GM18867 (cell line): ENCODE results near the gene PERM1.

ENCODE experiments used
- ATAC-seq: cut with Tn5 transposase; IDR thresholded peaks from one replicate; pipeline ENCODE4 v1.9.1; 2021; ENCODE audit warnings: mild to moderate bottlenecking, moderate library complexity; ENCODE audit not compliant: unreplicated experiment

PERM1 gene

DNA sequence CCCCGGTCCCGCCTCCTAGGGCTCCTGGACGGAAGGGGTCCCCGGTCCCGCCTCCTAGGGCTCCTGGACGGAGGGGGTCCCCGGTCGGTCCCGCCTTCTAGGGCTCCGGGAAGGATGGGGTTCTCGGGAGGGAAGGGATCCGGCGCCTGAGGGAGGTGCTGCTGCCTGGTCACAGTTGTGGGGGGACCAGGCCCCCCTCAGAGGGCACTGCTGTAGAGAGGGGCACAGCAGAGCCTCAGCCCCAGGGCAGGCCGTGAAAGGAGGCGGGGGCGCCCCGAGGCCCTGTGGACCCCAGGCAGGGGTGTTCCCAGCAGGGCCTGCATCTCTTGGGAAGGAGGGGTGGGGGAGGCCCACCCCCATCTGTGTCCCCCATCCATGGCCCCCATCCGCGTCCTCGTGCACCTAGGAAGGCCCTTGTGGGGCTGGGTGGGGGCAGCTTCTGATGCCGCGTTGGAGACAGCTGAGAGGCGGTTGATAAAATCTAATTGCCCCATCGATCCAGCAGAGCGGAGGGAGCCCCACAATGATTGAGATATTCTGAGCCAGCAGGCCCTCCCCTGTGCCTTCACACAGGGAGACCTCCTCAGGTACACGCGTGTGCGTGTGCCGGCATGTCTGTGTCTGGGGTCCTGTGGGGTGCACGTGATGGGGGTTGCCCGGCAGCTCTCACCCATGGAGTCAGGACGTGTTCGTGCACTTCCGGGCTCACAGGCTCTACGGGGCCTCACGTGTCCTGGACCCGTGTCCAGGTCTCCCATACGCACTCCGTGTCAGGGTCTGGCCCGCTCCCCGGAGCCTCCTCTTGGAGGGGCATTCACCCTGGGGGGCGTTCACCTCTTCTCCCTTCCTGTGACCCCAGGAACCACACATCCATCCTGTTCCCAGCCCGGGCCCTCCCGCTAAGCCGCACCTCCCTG lies 45.3 kb downstream of the PERM1 start:
- no peak for ATAC-seq

DNA sequence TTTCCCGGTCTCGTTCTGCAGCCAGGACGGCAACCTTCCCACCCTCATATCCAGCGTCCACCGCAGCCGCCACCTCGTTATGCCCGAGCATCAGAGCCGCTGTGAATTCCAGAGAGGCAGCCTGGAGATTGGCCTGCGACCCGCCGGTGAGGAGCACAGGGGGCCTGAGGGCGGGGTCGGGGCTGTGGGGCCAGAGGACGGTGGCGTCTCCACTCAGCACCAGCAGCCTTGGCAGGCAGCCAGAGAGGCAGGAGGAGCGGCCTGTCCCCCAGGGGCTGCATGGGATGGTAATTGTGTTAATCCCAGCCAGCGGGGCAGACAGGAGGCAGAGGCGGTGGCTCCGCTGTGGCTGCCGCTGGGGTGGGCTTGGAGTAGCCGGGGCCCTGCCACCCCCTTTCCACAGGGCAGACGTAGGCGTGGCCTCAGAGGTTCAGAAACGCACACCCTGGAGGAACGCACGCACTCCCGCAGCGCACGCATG lies 46.1 kb downstream of the PERM1 start:
- no peak for ATAC-seq

DNA sequence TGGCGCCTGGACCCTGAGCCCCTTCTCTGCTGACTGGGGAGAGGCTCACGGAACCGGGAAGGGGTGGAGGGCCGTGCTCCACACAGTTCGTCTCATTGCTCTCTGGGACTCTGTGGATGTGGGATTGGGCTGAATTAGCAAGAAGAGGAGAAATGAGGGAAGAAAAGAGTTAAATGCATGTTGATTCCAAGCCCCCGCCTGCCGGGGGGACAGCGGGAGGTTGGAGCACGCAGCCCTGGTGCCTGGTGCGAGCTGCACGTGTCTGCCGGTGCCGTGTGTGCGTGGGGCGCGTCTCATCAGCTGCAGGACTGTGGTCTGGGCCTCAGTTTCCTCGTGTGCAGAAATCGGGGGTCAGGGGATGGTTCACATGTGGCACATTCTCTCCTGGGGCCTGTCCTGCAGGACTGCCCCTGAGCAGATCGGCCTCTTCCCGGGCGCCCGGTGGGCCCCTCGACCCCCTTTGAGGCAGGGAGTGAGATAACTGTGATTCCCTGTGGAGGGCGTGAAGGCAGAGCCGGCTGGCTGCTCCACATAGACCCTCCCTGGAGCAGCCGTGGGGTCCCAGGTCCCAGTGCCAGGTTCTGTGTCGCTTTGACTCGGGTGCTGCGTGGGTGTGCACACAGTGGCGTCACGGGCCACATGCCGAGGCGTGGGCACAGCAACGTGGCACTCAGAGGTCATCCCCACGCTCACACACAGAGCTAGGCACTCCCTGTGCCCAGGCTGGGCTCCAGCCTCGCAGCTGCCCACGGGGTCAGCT lies 46.7 kb downstream of the PERM1 start:
- ATAC-seq: no peak

DNA sequence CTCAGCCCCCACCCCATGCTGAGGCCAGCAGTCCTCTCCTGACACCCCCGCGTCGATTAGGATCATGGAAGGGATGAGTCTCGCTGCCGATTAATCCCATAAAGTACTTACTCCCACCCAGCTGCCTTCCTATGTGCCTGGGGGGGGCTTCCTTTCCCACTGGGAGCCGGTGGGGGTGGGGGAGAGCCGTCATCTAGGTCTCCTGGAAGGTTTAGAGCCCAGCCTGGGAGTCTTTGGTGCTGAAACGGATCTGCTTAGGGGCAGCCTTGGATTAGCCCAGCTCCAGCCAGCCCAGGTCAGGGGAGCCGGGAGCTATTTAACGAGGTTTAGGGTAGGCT lies 48.3 kb downstream of the PERM1 start:
- ATAC-seq: no peak

DNA sequence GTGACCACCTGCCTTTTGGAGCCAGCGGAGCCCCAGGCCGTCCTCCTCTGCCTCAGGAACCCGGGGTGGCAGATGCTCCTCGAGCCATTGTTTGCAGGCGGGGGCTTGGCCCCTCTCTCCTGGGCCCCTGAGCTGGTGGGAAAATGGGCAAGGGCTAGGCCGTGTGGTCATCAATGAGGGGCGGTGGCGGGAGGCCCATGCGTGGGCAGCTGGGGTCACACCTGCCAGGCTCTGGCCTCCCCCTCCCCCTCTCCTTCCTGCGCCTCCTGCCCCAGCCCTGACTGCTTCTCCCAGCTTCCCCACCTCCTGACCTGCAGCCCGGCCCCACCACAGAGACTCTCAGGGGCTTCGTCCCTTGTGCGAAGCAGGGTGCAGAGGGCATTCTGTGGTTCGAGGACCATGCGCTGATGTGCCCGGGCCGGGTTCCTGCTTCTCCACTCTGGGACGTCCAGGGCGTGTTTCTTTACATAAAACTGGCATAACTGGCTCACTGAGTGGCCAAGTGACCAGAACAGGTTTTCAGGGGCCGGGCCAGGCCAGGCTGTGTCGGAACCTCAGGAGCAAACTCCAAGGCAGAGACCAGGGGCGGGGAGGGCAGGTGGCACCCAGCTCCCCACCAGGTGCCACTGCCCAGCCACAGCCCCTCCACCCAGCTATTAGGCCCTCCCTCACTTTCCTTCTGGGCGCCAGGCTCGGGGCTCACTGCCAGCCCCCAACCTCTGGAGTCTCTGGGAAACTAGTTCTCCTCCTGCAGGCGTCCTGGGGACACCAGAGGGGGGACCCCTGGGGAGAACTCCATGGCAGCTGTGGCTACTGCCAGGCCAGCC lies 48.9 kb downstream of the PERM1 start:
- no peak for ATAC-seq

DNA sequence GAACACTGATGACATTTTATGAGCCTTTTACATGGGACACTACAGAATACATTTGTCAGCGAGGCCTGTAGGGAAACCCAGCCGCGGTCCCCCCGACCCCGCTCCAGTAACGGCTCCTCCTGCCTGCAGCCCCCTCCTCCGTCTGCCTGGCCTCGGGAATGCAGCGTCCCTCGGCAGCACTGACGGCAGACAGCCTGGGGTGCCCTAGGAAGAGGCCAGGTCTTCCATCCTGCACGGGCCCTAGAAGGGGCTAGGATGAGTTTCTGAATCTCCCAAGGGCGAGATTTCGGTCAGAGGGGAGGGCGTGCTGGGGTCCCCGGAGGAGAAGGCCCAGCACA lies 49.8 kb downstream of the PERM1 start:
- ATAC-seq: no peak

DNA sequence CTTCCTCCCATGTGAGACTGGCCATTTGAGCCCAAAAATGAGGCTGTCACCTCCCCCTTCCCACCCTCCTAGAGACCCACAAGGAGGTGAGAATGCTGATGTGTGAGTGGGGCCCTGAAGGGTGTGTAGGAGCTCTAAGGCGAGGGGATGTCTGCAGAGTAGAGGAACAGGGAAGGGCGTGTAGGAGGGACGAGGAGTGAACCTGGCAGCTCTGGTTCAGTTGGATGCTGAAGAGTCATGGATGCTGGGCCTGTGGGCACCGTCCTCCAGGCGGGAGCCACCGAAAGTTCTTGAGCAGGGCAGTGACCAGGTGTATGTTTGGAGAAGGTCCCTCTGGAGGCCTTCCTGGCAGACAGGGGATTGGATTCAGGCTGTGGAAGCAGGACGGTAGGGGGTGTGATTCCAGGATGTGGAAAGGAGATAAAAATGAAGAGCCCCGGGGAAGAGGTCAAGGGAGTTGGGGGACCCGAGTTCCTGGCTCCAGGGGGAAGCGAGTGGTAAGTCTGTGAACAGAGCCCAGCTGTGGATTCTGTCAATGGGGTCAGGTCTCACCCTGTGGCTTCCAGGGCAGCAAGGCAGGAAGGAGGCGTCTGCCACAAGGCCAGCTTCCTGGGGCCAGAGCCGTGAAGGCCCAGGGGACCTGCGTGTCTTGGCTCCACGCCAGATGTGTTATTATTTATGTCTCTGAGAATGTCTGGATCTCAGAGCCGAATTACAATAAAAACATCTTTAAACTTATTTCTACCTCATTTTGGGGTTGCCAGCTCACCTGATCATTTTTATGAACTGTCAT lies 50.3 kb downstream of the PERM1 start:
- ATAC-seq: no peak

DNA sequence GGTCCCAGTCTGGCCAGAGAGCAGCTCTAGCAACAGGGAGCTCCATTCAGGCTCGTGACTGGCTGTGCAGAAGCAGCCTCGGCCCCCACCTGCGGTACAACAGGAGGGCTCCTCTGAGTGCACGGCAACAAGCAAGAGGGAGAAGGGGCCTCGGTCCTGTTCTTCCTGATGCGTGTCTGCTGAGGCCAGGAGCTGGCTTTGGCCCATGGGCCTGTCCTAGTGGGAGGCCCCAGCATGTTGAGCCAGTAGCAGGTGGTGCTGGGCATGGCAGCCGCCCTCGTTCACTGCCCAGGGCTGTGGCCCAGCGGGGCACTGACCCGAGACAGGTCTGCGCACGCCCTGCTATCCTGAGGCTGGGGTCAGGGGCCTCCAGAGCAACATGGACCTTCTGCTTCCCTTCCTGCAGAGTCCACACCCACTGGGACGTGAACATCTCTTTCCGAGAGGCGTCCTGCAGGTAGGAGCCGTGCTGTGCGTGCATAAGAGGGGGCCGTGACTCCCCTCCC lies 51.2 kb downstream of the PERM1 start:
- no peak for ATAC-seq

DNA sequence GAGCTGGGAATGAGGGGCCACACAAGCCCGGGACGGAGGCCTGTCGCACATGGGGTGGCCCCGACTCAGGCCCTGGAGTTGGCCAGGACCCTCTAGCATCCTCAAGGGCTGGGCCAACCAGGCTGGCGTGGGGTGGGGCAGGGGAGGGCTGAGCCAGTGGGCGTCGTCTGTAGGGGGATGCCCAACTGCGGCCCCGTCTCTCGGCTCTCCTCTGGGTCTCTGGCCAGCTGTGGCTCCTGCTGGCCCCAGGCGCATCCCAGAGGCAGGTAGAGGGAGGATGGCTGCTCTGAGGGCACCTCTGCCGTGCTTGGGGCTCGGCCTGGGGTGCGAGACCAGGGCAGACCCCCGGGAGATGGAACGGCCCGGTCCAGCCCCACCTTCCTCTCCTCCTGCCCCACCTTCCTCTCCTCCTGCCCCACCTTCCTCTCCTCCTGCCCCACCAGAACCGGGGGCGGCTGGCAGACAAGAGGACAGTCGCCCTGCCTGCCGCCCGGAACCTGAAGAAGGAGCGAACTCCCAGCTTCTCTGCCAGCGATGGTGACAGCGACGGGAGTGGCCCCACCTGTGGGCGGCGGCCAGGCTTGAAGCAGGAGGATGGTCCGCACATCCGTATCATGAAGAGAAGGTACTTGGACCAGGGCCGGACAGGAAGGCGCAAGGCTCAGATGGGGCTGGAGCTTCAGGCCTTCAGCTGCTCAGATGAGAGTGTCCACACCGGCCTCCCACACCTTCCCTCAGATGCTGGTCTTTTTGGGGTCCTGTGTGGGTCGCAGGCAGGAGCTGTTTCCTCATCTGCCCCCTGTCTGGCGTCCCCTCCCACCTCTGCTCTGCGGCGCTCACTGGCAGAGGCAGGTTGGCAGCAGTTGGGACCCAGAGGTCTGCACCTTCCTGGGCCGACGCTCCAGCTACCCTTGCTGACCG lies 51.9 kb downstream of the PERM1 start:
- ATAC-seq: no peak

DNA sequence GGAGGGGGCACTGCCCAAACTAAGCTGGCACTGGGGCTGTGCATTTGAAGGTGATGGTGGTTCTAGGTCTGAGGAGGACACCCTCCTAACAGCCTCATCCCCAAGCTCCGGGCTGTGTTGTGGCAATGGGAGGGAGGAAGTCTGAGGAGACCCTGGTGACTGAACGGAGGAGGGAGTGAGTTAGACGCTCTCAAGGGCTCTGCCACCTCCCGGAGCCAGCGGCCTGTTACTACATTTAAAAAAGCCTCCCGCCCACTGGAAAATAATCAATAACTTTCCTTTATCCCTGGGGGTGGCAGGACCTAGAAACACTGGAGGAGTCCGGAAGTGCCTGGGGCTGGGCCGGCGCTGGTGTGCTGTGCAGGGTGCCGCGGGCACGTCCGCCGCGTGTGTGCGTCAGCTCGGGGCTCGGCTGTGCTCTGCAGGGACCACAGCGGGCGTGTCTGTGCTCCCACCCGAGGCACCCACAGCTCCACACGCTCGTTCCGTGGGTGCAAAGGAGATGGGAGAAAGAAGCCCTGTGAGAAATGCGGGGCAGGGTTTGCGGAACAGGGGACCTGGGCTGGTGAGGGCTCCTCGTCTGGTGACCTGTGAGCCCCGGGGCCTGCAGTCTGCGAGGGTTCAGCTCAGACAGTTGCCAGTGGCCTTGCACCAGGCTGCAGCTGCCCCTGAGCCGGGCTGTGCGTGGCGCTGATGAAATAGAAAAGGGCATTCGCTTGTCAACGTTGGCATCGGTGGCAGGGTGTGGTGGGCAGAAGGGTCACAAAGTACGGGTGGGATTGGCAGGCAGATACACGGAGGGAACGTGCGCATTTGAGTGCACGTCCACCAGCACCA lies 52.9 kb downstream of the PERM1 start:
- ATAC-seq: no peak

DNA sequence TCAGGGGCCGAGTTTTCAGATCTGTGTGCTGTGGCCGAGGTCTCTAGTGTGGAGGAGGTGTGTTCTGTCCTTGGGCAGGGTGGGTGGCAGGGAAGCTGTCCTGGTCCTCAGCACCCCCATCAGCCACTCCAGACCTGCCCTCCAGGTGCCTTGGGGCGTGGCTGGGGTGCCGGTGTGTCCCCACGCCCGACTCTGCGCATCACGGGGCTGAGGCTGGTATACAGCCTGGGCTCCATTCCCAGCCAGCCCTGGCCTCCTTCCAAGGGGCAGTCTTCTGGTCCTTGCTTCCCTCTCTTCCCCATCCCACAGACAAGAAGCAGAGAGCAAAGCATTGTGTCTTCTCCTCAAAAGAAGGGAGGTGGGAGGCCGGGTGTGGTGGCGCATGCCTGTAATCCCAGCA lies 54.1 kb downstream of the PERM1 start:
- ATAC-seq: no peak

DNA sequence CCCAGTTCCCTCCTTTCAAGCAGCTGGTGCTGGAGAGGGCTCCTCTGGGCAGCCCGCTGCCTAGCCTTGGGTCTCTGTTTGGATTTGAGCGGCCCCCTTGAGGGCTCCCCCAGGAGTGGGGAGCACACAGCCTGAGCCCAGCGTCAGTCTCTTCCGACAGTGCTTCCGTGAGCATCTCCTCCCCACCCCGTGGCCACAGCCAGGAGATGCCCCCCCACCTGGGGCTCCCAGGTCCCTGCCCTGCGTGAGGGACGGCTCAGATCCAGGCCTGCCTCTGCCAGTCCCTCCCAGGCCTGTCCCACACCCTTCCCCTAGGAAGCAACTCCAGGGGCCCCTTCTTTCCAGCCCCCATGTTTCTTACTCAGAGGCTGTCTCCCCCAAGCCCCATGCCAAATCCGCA lies 54.7 kb downstream of the PERM1 start:
- no peak for ATAC-seq

DNA sequence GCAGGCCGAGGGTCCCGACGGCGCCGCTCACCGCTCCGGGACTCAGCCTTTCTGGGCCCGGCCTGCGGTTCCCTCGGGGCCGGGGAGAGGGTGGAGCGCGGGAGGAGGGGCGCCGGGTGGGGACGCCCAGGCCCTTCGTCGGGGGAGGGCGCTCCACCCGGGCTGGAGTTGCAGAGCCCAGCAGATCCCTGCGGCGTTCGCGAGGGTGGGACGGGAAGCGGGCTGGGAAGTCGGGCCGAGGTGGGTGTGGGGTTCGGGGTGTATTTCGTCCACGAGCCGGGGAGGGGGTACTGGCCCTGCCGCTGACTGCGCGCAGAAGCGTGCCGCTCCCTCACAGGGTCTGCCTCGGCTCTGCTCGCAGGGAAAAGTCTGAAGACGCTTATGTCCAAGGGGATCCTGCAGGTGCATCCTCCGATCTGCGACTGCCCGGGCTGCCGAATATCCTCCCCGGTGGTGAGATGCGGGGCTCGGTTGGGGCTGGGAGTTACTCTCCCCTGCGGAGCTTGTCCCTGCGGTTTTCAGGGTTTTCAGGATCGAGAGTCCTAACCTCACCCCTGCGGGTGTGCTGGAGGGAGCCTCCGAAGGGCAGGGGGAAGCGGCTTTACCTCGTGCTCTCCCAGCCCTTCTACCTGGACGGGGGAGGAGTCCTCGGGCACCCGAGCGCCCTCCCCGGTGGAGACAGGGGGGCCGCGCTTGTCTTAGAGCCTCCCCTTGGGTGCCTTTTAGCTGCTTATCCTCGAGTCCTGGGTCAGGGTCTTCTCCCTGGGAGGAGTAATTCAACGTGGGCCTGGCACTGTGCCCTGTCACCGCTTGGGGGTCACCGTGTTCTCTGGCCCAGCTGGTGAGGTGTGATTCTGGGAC lies 56.1 kb downstream of the PERM1 start:
- ATAC-seq: no peak
